Hindlimb muscle (tissue), 1 donor: ENCODE results near the gene HMGCL. TPM values are rescaled to one million over a fixed set of nuclear protein-coding genes. Genes with fewer than 3 reads are reported as not detected.

Experiments
- DNase-seq: peaks from one replicate; pipeline ENCODE4 v3.0.0-alpha.2; 2013
- polyA plus RNA-seq: library from polyadenylated mRNA; unstranded; fragments of 120-200 nt; gene quantifications from one replicate; pipeline ENCODE4 v1.2.1, GENCODE V29; 2013; ENCODE audit not compliant: insufficient read length

The HMGCL gene
- polyA plus RNA-seq, 1 donor = 25.5 TPM

- DNase-seq = no peak
These were observed 50.9 kb downstream of the HMGCL start for GRCh38 chr1:23774174-23774880.

GRCh38 chr1:23772854-23773242 is 52.4 kb downstream of the HMGCL start:
- DNase-seq = no peak

GRCh38 chr1:23772049-23772853 is 53.0 kb downstream of the HMGCL start:
- peak; percentile 78 for DNase-seq

- DNase-seq = no peak
These were observed 56.5 kb downstream of the HMGCL start for GRCh38 chr1:23768733-23769132.

GRCh38 chr1:23763041-23763577 is 62.1 kb downstream of the HMGCL start:
- no peak for DNase-seq

- DNase-seq = no peak
These were observed 66.0 kb downstream of the HMGCL start for GRCh38 chr1:23759277-23759676.

- no peak for DNase-seq
These were observed 67.4 kb downstream of the HMGCL start for GRCh38 chr1:23757812-23758211.

- DNase-seq = no peak
These were observed 68.6 kb downstream of the HMGCL start for GRCh38 chr1:23756676-23757075.

GRCh38 chr1:23752909-23753308 is 72.3 kb downstream of the HMGCL start:
- no peak for DNase-seq

Other genes with a start within 250 kb of the HMGCL start
- gene RPL11, start 133.6 kb downstream of the HMGCL start, polyA plus RNA-seq = 2,860 TPM
- gene ELOA, start 82.0 kb downstream of the HMGCL start, polyA plus RNA-seq = 33.6 TPM
- 35.8 TPM for gene PITHD1, start 47.0 kb downstream of the HMGCL start, polyA plus RNA-seq
- 32.3 TPM for gene LYPLA2, start 34.3 kb downstream of the HMGCL start, polyA plus RNA-seq
- gene GALE, start 24.7 kb downstream of the HMGCL start, polyA plus RNA-seq = 26.9 TPM
- gene FUCA1, start 42.9 kb upstream of the HMGCL start, polyA plus RNA-seq = 12.9 TPM
- 0.05 TPM for gene CNR2, start 87.9 kb upstream of the HMGCL start, polyA plus RNA-seq
- 101 TPM for gene PNRC2, start 134.4 kb upstream of the HMGCL start, polyA plus RNA-seq
- gene SRSF10, start 154.9 kb upstream of the HMGCL start, polyA plus RNA-seq = 113 TPM